C4-2B (cell line): Measurements from ENCODE around the gene DOCK6.

Experiments
- CTCF ChIP-seq: fragments of 450-650 bp; conservative IDR thresholded peaks from 2 replicates; pipeline ENCODE4 v1.5.1; 2017; ENCODE audit warnings: mild to moderate bottlenecking
- ZFX ChIP-seq: fragments of 450-650 bp; IDR thresholded peaks from 2 replicates; pipeline ENCODE4 v1.6.1; 2017

- TF ChIP-seq CTCF (no peak), ZFX (no peak)
These were observed 71.0 kb downstream of the DOCK6 start for GRCh38 chr19:11191273-11191755.
